K562 (cell line): ENCODE measurements around the gene CDC20B. TPM values are rescaled to one million over a fixed set of nuclear protein-coding genes. Genes with fewer than 3 reads are reported as not detected.

ENCODE experiments used
- ATAC-seq: fragments of 200-7000 bp; cut with Tn5 transposase; 3 replicates; pipeline ENCODE4 v1.9.1; 2020; ENCODE audit warnings: moderate library complexity
- BruUV-seq: library from RNA; stranded (reverse); fragments of 400-500 nt; replicated peaks from 2 replicates; lab custom pipeline; 2021; lab: Mats Ljungman, UMichigan
- CTCF ChIA-PET: fragments of 300-600 bp; formaldehyde crosslinking; extraction: SDS; loops from one replicate; lab custom pipeline; 2021; ENCODE audit warnings: low intra/inter-chr PET ratio; lab: Yijun Ruan, JAX
- POLR2A ChIA-PET: fragments of 300-600, 350-650 bp; sonication (Branson Sonifier 250); formaldehyde crosslinking; extraction: SDS; loops from one replicate; lab custom pipeline; 2021; ENCODE audit warnings: antibody characterized with exemption, inconsistent platforms; lab: Yijun Ruan, JAX
- DNase-seq, 4 experiments: peaks; one replicate each; pipeline versions ENCODE4 v3.0.0 to v3.0.0-alpha.2; 2011 to 2018; ENCODE audit warnings: low spot score in 3 of 4, mixed read lengths in 3 of 4; ENCODE audit errors: extremely low read depth in 1 of 4
- FAIRE-seq: peaks from 2 replicates; lab custom pipeline; 2011; peaks lifted over from hg19 to GRCh38; lab: Jason Lieb, UNC
- H2AFZ ChIP-seq: 2 replicates; pipeline ENCODE4 v1.6.0; 2011; ENCODE audit warnings: low read depth, low read length, control low read depth, inconsistent platforms
- H3K27ac ChIP-seq: fragments of 200-600 bp; 3 replicates; pipeline ENCODE4 v1.8.0; 2011; ENCODE audit warnings: low read depth, mild to moderate bottlenecking, control low read depth, inconsistent platforms, low read length, moderate library complexity, mixed read lengths; ENCODE audit errors: extremely low read depth
- H3K27me3 ChIP-seq, 2 experiments: fragments of 300-600 bp in 1 of 2; 2 replicates in 1 of 2; 3 replicates in 1 of 2; pipeline versions ENCODE4 v1.6.0 to v1.8.0; 2011; ENCODE audit warnings: inconsistent platforms in 2 of 2, low read length in 2 of 2, mild to moderate bottlenecking in 1 of 2, mixed read lengths in 1 of 2, moderate library complexity in 1 of 2; ENCODE audit not compliant: control insufficient read depth in 2 of 2, insufficient read depth in 2 of 2
- H3K36me3 ChIP-seq: fragments of 300-600 bp; 3 replicates; pipeline ENCODE4 v1.8.0; 2011; ENCODE audit warnings: mild to moderate bottlenecking, low read length, inconsistent platforms; ENCODE audit not compliant: control insufficient read depth, insufficient read depth
- H3K4me1 ChIP-seq, 2 experiments: fragments of 200-600 bp in 1 of 2; replicated peaks in 1 of 2; 2 replicates in 1 of 2; 3 replicates in 1 of 2; pipeline versions ENCODE4 v1.5.1 to v1.8.0; 2011; ENCODE audit warnings: inconsistent platforms in 2 of 2, low read length in 2 of 2, mild to moderate bottlenecking in 1 of 2, mixed read lengths in 1 of 2, moderate library complexity in 1 of 2; ENCODE audit not compliant: control insufficient read depth in 2 of 2, insufficient read depth in 2 of 2
- H3K4me2 ChIP-seq: 2 replicates; pipeline ENCODE4 v1.6.1; 2011; ENCODE audit warnings: low read length, control low read depth, inconsistent platforms, mixed read lengths; ENCODE audit not compliant: insufficient read depth
- H3K4me3 ChIP-seq: fragments of 200-600 bp; sonication (generic), shearing (Covaris generic); 2 replicates; pipeline ENCODE4 v1.5.1; 2016; ENCODE audit warnings: control low read depth, inconsistent platforms
- H3K79me2 ChIP-seq: fragments of 200-600 bp; 3 replicates; pipeline ENCODE4 v1.8.0; 2011; ENCODE audit warnings: low read length, inconsistent platforms; ENCODE audit not compliant: control insufficient read depth, insufficient read depth
- H3K9ac ChIP-seq, 2 experiments: 2 replicates each; pipeline versions ENCODE4 v1.6.0 to v1.6.1; 2011; ENCODE audit warnings: low read depth in 2 of 2, low read length in 2 of 2, control low read depth in 1 of 2, inconsistent platforms in 1 of 2, mild to moderate bottlenecking in 1 of 2, mixed read lengths in 1 of 2; ENCODE audit not compliant: insufficient read depth in 1 of 2
- H3K9me1 ChIP-seq: one replicate; pipeline ENCODE4 v1.6.0; 2011; ENCODE audit warnings: inconsistent platforms, mild to moderate bottlenecking, low read length, moderate library complexity; ENCODE audit not compliant: control insufficient read depth, insufficient read depth
- H3K9me3 ChIP-seq: replicated peaks from 2 replicates; pipeline ENCODE4 v1.5.1; 2011; ENCODE audit warnings: low read depth, low read length, inconsistent platforms; ENCODE audit not compliant: control insufficient read depth, insufficient read depth
- H4K20me1 ChIP-seq: replicated peaks from 2 replicates; pipeline ENCODE4 v1.6.1; 2011; ENCODE audit warnings: low read length, inconsistent platforms, mixed read lengths; ENCODE audit not compliant: control insufficient read depth, insufficient read depth
- AFF1 ChIP-seq, 2 experiments: fragments of 450-650 bp; IDR thresholded peaks; 2 replicates each; pipeline ENCODE4 v1.6.1; 2018; ENCODE audit warnings: mild to moderate bottlenecking in 2 of 2, low read depth in 1 of 2; ENCODE audit not compliant: partially characterized antibody in 2 of 2
- CBFB ChIP-seq: sonication (generic); formaldehyde crosslinking; IDR thresholded peaks from 2 replicates; pipeline ENCODE4 v1.4.0; 2020; ENCODE audit warnings: mild to moderate bottlenecking, missing genetic modification reagents
- PATZ1 ChIP-seq: fragments of 250-450 bp; sonication (Bioruptor Pico); IDR thresholded peaks from 2 replicates; pipeline ENCODE4 v1.5.0; 2020; ENCODE audit warnings: mild to moderate bottlenecking, borderline replicate concordance
- WGBS: fragments of 100-300 bp; shearing (Covaris generic); methylation state at CpG from one replicate; pipeline ENCODE4 v1.1.6; 2016; ENCODE audit warnings: low coverage, mixed read lengths; ENCODE audit not compliant: insufficient coverage; ENCODE audit errors: missing lambda C conversion rate; 5-methylcytosine and 5-hydroxymethylcytosine counted together
- in situ Hi-C: fragments of 300-500 bp; cut with MboI; formaldehyde crosslinking; loops from 4 replicates; pipeline ENCODE4 v1.15.0; 2018; ENCODE audit warnings: inconsistent platforms, mixed read lengths
- intact Hi-C: fragments of 100-400 bp; cut with micrococcal nuclease; formaldehyde crosslinking; loops from 2 replicates; pipeline ENCODE4 v1.14.2; 2022
- polyA plus RNA-seq, 8 experiments: library from polyadenylated mRNA; depleted of rRNA in 4 of 8; stranded (reverse) in 5 of 8; unstranded in 3 of 8; fragments of >200 nt; fragmentation: Nextera tagmentation in 2 of 8; fragmentation: Illumina TruSeq in 1 of 8; extraction: Ambion mirVana in 2 of 8; extraction: Trizol in 1 of 8; gene quantifications; 2 replicates each; pipeline versions ENCODE4 v1.2.1 to v1.2.3, GENCODE V29; 2011 to 2014; ENCODE audit warnings: inconsistent platforms in 1 of 8, missing spikeins in 1 of 8
- total RNA-seq, 7 experiments: library from RNA; depleted of rRNA in 6 of 7; stranded (reverse); fragments of >200 nt in 6 of 7; fragmentation: Illumina TruSeq in 2 of 7; extraction: Trizol in 2 of 7; gene quantifications; 2 replicates each; pipeline versions ENCODE4 v1.2.1 to v1.2.3, GENCODE V29; 2011 to 2021; ENCODE audit warnings: low replicate concordance in 1 of 7

CDC20B gene
- total and polyA plus RNA-seq, 9 of the 15 experiments (the other 6 are each of a cell fraction or from before 2014, with no cell fraction given) = 0.04 TPM; not detected in 8

DNA sequence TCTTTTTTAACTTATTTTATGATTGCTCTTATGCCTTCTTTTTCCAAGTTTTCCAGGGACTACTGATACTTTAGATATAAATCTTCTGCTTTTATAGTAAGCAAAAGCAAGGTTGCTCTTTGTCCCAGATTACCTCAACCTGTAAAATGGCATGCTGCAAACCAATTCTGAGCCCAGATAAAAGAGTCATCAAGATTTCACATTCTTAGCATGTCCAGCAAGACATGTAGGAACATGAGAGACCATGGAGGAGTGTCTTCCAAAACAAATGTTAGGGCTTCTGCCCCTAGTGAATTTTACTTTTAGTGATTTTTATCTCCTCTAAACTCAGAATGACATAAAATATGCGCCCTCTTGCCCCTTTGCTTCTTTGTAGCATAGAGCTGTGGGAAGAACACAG is 7.0 kb upstream of the CDC20B start:
- ATAC-seq (no peak), DNase-seq (no peak), FAIRE-seq (no peak)
- no peaks in the 10 kb centered on the region for H3K9me3 ChIP-seq
- no peak overlapping the region for H3K4me2 ChIP-seq
- in situ Hi-C loops (no loop called here), intact Hi-C loops (no loop called here)
- BruUV-seq = no TSS peak
- H3K9ac ChIP-seq = no peak overlapping the region
- H3K4me3 ChIP-seq = no peak overlapping the region
- no peaks in the 10 kb centered on the region for H3K9me1 ChIP-seq
- peaks cover 6 to 15% of the 10 kb centered on the region in 2 experiments for H3K4me1 ChIP-seq
- H3K79me2 ChIP-seq = no peaks in the 10 kb centered on the region
- H2AFZ ChIP-seq = no peak overlapping the region
- ChIA-PET CTCF (no interaction called here), POLR2A (no interaction called here)
- H3K36me3 ChIP-seq = no peaks in the 10 kb centered on the region
- no peak overlapping the region for H3K27ac ChIP-seq
- no peaks in the 10 kb centered on the region for H4K20me1 ChIP-seq
- TF ChIP-seq AFF1 (IDR thresholded peaks at IDR 0.05; ENCODE audit: low read depth in 1 of 2, partially characterized antibody in 2 of 2) = no peak
- no peak for TF ChIP-seq CBFB
- no peak for TF ChIP-seq PATZ1 (CRISPR knock-in tag)
- no peaks in the 10 kb centered on the region for H3K27me3 ChIP-seq
- 6% methylated on average over 1 of the region's 1 CpG for WGBS
